ENCODE results near the gene VPS11. TPM values are rescaled to one million over a fixed set of nuclear protein-coding genes. Genes with fewer than 3 reads are reported as not detected.

Gene VPS11
- total RNA-seq, 4 donors from 2014 or later, result 25.8 to 54.9 (median 37.1) TPM

DNA sequence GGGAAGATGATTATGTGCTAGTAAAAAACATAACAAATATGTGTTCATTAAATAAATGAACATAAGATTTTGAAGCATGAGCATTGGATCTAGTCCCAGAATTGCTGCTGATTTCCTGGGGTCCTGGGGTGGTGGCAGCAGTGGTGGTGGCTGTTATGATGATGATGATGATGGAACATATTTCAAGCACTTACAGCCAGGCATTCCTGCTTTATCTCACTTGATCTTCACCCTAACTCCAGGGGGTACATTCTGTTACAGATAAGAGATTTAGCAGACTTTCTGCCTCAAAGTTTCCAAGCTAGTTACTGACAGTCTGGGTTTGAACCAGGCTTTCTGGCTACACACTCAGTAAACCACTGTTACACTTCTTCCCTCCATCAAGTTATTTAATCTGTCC lies 43.9 kb upstream of the VPS11 start:
- Histone ChIP-seq H3K4me1 (peaks cover 0 to 59% (median 21%) of the 10 kb centered on the region in 4 donors), H3K36me3 (peaks cover 0 to 66% (median 8%) of the 10 kb centered on the region in 3 donors), H3K27me3 (no peaks in the 10 kb centered on the region), H3K27ac (peak overlapping the region in 1 of 4 donors; percentile 44), H3K9me3 (no peaks in the 10 kb centered on the region), H3K4me3 (no peak overlapping the region)
- TF ChIP-seq, protein P1, sequence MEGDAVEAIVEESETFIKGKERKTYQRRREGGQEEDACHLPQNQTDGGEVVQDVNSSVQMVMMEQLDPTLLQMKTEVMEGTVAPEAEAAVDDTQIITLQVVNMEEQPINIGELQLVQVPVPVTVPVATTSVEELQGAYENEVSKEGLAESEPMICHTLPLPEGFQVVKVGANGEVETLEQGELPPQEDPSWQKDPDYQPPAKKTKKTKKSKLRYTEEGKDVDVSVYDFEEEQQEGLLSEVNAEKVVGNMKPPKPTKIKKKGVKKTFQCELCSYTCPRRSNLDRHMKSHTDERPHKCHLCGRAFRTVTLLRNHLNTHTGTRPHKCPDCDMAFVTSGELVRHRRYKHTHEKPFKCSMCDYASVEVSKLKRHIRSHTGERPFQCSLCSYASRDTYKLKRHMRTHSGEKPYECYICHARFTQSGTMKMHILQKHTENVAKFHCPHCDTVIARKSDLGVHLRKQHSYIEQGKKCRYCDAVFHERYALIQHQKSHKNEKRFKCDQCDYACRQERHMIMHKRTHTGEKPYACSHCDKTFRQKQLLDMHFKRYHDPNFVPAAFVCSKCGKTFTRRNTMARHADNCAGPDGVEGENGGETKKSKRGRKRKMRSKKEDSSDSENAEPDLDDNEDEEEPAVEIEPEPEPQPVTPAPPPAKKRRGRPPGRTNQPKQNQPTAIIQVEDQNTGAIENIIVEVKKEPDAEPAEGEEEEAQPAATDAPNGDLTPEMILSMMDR (IDR thresholded peaks at IDR 0.05), result no peak
- TF ChIP-seq POLR2A (IDR thresholded peaks at IDR 0.05) (no peak), EP300 (IDR thresholded peaks at IDR 0.05) (no peak)
- DNase-seq (ENCODE audit: low spot score in 2 of 2), result no peak

DNA sequence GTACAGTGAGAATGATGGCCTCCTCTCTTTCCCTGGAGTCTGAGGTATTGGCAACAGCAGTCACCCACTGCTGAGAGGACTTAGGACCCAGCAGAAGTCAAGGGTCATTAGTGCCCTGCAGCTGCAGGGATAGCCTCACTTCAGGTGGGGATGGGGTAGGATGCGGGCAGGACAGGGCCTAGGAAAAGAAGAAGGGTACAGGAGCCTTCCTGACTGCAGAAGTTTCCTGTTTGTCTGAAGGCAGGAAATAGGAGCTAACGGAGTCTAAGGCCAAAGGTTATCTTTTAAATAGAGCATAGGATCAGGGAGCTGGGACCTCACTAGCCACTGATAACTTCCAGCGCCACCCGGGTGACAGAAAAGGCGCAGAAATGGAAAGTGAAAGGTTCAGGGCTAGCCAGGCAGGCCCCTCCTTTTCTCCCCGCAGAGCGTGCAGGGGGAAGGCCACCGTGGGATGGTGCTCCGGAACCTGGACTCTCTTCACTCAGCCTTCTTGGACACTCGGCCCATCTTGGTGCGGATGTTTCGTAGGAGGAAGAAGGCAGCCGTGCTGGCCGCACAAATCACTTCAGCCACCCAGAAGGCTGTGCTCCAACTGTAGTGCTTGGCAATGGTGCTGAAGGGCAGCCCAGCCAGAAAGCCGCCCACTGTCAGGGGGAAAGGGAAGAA lies 43.1 kb upstream of the VPS11 start:
- Histone ChIP-seq H3K36me3 (peaks cover 0 to 66% (median 8%) of the 10 kb centered on the region in 3 donors), H3K4me1 (peaks cover 0 to 64% (median 26%) of the 10 kb centered on the region in 4 donors), H3K9me3 (no peaks in the 10 kb centered on the region), H3K27ac (peak overlapping the region in 3 of 4 donors; percentile 22 to 58 (median 44)), H3K27me3 (no peaks in the 10 kb centered on the region), H3K4me3 (no peak overlapping the region)
- TF ChIP-seq EP300 (IDR thresholded peaks at IDR 0.05) (no peak), POLR2A (IDR thresholded peaks at IDR 0.05) (no peak)
- TF ChIP-seq, protein P1 (IDR thresholded peaks at IDR 0.05), result no peak
- DNase-seq (ENCODE audit: low spot score in 2 of 2), result no peak
- WGBS, 2 donors, result 64 to 67% methylated on average over 13 to 15 of the region's 15 CpGs

DNA sequence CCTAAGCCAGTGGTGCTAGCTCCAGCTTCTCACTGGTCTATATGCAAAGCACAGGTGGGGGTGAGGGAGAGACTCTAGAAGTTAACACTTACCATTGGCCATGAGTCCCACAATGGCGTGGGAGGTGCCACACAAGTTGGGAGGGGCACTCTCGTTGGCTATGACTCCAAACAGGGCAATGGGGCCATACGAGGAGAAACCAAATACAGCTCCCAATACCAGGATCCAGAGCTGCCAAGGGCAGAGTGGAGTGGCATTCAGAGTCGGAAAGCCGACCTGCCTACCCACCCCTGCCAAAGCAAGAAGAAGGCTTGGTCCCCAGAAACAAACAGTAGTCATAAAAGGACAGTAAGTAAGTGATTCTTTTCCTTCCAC lies 42.5 kb upstream of the VPS11 start:
- no peak for DNase-seq (ENCODE audit: low spot score in 2 of 2)
- WGBS, 2 donors, result 57 to 76% methylated on average over 5 of the region's 5 CpGs
- Histone ChIP-seq H3K36me3 (peaks cover 0 to 66% (median 8%) of the 10 kb centered on the region in 3 donors), H3K4me3 (no peak overlapping the region), H3K27me3 (no peaks in the 10 kb centered on the region), H3K4me1 (peaks cover 0 to 64% (median 27%) of the 10 kb centered on the region in 4 donors), H3K9me3 (no peaks in the 10 kb centered on the region), H3K27ac (peak overlapping the region in 3 of 4 donors; percentile 22 to 44 (median 38))
- TF ChIP-seq POLR2A (IDR thresholded peaks at IDR 0.05) (no peak), EP300 (IDR thresholded peaks at IDR 0.05) (no peak)
- TF ChIP-seq, protein P1 (IDR thresholded peaks at IDR 0.05), result no peak

DNA sequence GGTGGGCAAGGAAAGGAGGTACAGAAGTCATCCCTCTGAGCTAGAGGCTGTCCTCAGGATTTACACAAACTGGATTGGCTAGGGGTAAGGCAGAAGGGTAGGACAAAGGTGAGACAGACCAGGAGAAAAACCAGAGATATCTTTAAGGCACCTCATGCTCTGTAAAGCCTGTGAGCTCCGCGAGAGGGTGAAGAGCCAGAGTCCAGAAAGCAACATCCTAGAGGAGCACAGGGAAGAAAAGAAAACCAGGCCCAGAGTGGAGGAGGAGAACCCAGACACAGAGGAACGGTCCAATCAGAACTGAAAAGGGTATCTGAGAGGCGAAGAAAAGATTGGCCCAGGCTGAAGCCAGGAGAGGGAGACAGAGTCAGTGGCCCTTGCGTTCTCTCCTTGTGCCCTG lies 42.1 kb upstream of the VPS11 start:
- 84 to 85% methylated on average over 5 of the region's 5 CpGs for WGBS, 2 donors
- TF ChIP-seq POLR2A (IDR thresholded peaks at IDR 0.05), result no peak
- TF ChIP-seq EP300 (IDR thresholded peaks at IDR 0.05), result no peak
- TF ChIP-seq, protein P1 (IDR thresholded peaks at IDR 0.05), result no peak
- H3K4me3 ChIP-seq, result no peak overlapping the region
- H3K9me3 ChIP-seq, result no peaks in the 10 kb centered on the region
- H3K4me1 ChIP-seq, result peaks cover 0 to 61% (median 25%) of the 10 kb centered on the region in 4 donors
- peak overlapping the region in 3 of 4 donors; percentile 25 to 44 (median 38) for H3K27ac ChIP-seq
- no peaks in the 10 kb centered on the region for H3K27me3 ChIP-seq
- H3K36me3 ChIP-seq, result peaks cover 0 to 66% (median 8%) of the 10 kb centered on the region in 3 donors
- no peak for DNase-seq (ENCODE audit: low spot score in 2 of 2)

DNA sequence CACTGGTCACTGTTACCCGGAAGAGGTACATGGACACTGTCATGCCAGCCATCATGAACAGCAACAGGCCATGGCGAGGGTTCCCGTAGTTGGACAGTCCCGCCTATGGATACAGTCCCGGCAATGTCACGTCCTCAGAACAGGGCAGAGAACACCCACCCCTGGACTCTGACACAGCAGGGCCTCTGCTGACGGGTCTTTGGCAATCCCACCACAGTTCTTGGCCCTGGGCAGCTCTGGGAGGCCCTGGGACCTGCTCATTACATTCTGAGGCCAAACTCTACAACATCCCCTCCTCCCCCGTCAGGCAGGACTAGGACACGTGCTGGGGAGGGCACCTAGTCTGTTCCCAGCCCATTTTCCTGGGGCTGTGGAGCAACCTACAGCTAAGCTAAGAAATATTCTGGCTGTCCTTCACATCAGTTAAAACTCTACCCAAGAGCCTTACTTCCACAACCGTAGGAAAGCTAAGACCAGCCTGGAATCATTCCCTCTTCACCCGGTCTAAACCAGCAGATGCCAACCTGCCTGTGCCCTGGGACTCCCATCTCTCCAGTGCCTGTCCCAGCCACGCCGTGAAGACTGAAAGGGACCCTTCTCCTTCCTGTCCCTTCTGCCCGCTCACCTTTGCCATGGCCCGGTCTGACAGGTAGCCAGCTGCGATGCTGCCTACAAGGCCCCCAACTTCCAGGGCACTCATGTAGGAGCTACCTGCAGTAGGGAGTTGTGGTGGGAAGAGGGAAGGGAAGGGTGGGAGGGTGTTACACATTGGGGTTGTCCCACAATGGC lies 41.4 kb upstream of the VPS11 start:
- Histone ChIP-seq H3K9me3 (no peaks in the 10 kb centered on the region), H3K4me3 (no peak overlapping the region), H3K27ac (peak overlapping the region in 3 of 4 donors; percentile 7 to 38 (median 25)), H3K27me3 (no peaks in the 10 kb centered on the region), H3K36me3 (peaks cover 0 to 61% (median 8%) of the 10 kb centered on the region in 3 donors), H3K4me1 (peaks cover 0 to 58% (median 22%) of the 10 kb centered on the region in 4 donors)
- TF ChIP-seq POLR2A (IDR thresholded peaks at IDR 0.05), result no peak
- TF ChIP-seq EP300 (IDR thresholded peaks at IDR 0.05), result no peak
- TF ChIP-seq, protein P1 (IDR thresholded peaks at IDR 0.05), result no peak
- WGBS, 2 donors, result 86 to 90% methylated on average over 13 to 15 of the region's 16 CpGs
- no peak for DNase-seq (ENCODE audit: low spot score in 2 of 2)
